ENCODE measurements around the gene NOG. TPM values are rescaled to one million over a fixed set of nuclear protein-coding genes. Genes with fewer than 3 reads are reported as not detected.

The NOG gene
- total RNA-seq, 4 donors from 2014 or later: 2.7 to 8.4 (median 3.2) TPM; not detected in 1

GRCh38 chr17:56603486-56604238 lies 10.2 kb downstream of the NOG start:
- no peaks in the 10 kb centered on the region for H3K9me3 ChIP-seq
- WGBS, 2 donors (ENCODE audit: low coverage in 1 of 2): 44 to 57% methylated on average over 6 to 7 of the region's 7 CpGs
- no peak overlapping the region for H3K27ac ChIP-seq
- peaks cover 66% of the 10 kb centered on the region for H3K27me3 ChIP-seq
- H3K4me1 ChIP-seq: no peaks in the 10 kb centered on the region
- no peak overlapping the region for H3K4me3 ChIP-seq
- no peaks in the 10 kb centered on the region for H3K36me3 ChIP-seq
- ATAC-seq: no peak
- TF ChIP-seq POLR2A (IDR thresholded peaks at IDR 0.05) (no peak), POLR2AphosphoS5 (IDR thresholded peaks at IDR 0.05) (no peak), CTCF (IDR thresholded peaks at IDR 0.05) (no peak), EP300 (IDR thresholded peaks at IDR 0.05) (no peak)

DNA sequence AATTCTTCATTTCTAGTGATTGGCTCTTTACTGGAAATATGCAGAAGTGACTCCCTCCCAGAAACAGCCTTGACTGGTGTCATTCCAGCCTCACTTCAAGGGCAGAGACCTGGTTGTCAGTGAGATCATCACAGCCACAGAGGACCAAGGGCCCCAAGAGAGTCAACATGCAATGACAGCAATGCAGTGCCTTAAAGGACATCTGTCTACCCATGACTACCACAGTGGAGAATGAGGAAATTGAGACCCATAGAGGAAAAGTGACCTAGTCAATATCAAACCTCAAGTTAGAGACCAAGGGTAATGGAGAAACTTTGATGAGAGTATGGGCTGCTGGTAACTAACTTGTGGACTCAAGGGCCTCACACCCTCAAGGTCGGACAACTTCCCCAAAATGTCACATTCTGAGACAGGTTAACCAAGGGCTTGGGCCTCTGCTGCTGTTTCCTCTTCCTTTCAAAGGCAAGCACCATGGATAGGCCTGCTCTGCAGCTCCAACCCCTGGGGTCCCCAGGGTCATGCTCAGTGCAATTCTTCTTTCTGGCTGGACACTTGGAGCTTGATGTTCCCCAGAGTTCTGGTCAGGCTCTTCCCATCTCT lies 11.3 kb downstream of the NOG start:
- Histone ChIP-seq H3K27ac (no peak overlapping the region), H3K9me3 (no peaks in the 10 kb centered on the region), H3K4me1 (no peaks in the 10 kb centered on the region), H3K27me3 (peaks cover 56% of the 10 kb centered on the region), H3K36me3 (no peaks in the 10 kb centered on the region), H3K4me3 (no peak overlapping the region)
- WGBS, 2 donors (ENCODE audit: low coverage in 1 of 2): 89 to 100% methylated on average over 1 of the region's 1 CpG
- ATAC-seq: no peak
- TF ChIP-seq POLR2A (IDR thresholded peaks at IDR 0.05) (no peak), EP300 (IDR thresholded peaks at IDR 0.05) (no peak), CTCF (IDR thresholded peaks at IDR 0.05) (no peak), POLR2AphosphoS5 (IDR thresholded peaks at IDR 0.05) (no peak)

DNA sequence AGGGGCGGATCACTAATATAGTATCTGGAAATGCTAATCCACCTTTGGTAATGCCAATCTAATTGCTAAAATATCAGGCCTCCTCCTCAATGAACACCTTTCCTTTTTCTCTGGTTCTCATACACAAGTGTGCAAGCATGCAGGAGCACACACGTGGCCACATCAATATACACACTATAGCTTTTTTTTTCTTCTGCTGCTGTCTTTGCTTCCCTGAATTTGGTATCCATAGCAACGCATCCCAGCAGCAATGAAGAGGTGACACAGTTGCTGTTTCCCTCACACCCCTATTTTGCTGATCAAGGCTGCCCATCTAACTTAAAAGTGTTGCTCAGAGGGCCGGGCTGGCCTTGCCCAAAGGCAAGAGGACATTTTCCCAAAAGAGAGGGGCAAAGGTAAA lies 15.4 kb downstream of the NOG start:
- no peaks in the 10 kb centered on the region for H3K36me3 ChIP-seq
- ATAC-seq: no peak
- WGBS, 2 donors (ENCODE audit: low coverage in 1 of 2): 80 to 95% methylated on average over 3 of the region's 4 CpGs

GRCh38 chr17:56610321-56610720 lies 16.8 kb downstream of the NOG start:
- no peak for TF ChIP-seq POLR2A (IDR thresholded peaks at IDR 0.05)
- TF ChIP-seq CTCF (IDR thresholded peaks at IDR 0.05): no peak
- no peak for TF ChIP-seq POLR2AphosphoS5 (IDR thresholded peaks at IDR 0.05)
- TF ChIP-seq EP300 (IDR thresholded peaks at IDR 0.05): no peak
- peaks cover 12% of the 10 kb centered on the region for H3K27me3 ChIP-seq
- no peak overlapping the region for H3K4me3 ChIP-seq
- no peaks in the 10 kb centered on the region for H3K4me1 ChIP-seq
- H3K36me3 ChIP-seq: no peaks in the 10 kb centered on the region
- 82 to 96% methylated on average over 3 of the region's 3 CpGs for WGBS, 2 donors (ENCODE audit: low coverage in 1 of 2)
- ATAC-seq: no peak
- no peaks in the 10 kb centered on the region for H3K9me3 ChIP-seq
- no peak overlapping the region for H3K27ac ChIP-seq

More for the DNA sequence above, 15.4 kb downstream of the NOG start:
- Histone ChIP-seq H3K27me3 (peaks cover 26% of the 10 kb centered on the region), H3K27ac (no peak overlapping the region), H3K9me3 (no peaks in the 10 kb centered on the region), H3K4me3 (no peak overlapping the region), H3K4me1 (no peaks in the 10 kb centered on the region)
- TF ChIP-seq EP300 (IDR thresholded peaks at IDR 0.05): no peak
- no peak for TF ChIP-seq CTCF (IDR thresholded peaks at IDR 0.05)
- no peak for TF ChIP-seq POLR2AphosphoS5 (IDR thresholded peaks at IDR 0.05)
- no peak for TF ChIP-seq POLR2A (IDR thresholded peaks at IDR 0.05)

- ATAC-seq: no peak
- Histone ChIP-seq H3K27me3 (peaks cover 6% of the 10 kb centered on the region), H3K4me3 (no peak overlapping the region), H3K27ac (no peak overlapping the region), H3K36me3 (no peaks in the 10 kb centered on the region), H3K9me3 (no peaks in the 10 kb centered on the region), H3K4me1 (no peaks in the 10 kb centered on the region)
- TF ChIP-seq POLR2AphosphoS5 (IDR thresholded peaks at IDR 0.05) (no peak), CTCF (IDR thresholded peaks at IDR 0.05) (no peak), POLR2A (IDR thresholded peaks at IDR 0.05) (no peak), EP300 (IDR thresholded peaks at IDR 0.05) (no peak)
- WGBS, 2 donors (ENCODE audit: low coverage in 1 of 2): 79% methylated on average over 2 of the region's 2 CpGs; no CpG with 5 or more reads in 1 of the 2 donors
Observed at GRCh38 chr17:56613131-56613530, 19.6 kb downstream of the NOG start.
